GM18499 (cell line): ENCODE results near the gene SETBP1.
A peak's percentile ranks its signal among the peaks of the same experiment; 100 is the strongest.

Experiments used
- ATAC-seq: cut with Tn5 transposase; IDR thresholded peaks from one replicate; pipeline ENCODE4 v1.9.1; 2021; ENCODE audit warnings: moderate number of reproducible peaks; ENCODE audit not compliant: insufficient read depth, unreplicated experiment

The SETBP1 gene

GRCh38 chr18:44750774-44751173 lies 70.1 kb downstream of the SETBP1 start:
- no peak for ATAC-seq

- ATAC-seq = no peak
These were observed 73.9 kb downstream of the SETBP1 start for GRCh38 chr18:44754567-44754966.

GRCh38 chr18:44758861-44759631 lies 78.4 kb downstream of the SETBP1 start:
- peak; percentile 92 for ATAC-seq

- peak; percentile 39 for ATAC-seq
These were observed 79.2 kb downstream of the SETBP1 start for GRCh38 chr18:44759925-44760342.

GRCh38 chr18:44761812-44762211 lies 81.1 kb downstream of the SETBP1 start:
- no peak for ATAC-seq

GRCh38 chr18:44763327-44763726 lies 82.6 kb downstream of the SETBP1 start:
- ATAC-seq = no peak

- no peak for ATAC-seq
These were observed 84.2 kb downstream of the SETBP1 start for GRCh38 chr18:44764863-44765262.

GRCh38 chr18:44765456-44765855 lies 84.8 kb downstream of the SETBP1 start:
- no peak for ATAC-seq

GRCh38 chr18:44766450-44766849 lies 85.8 kb downstream of the SETBP1 start:
- ATAC-seq = no peak

GRCh38 chr18:44767807-44768206 lies 87.1 kb downstream of the SETBP1 start:
- no peak for ATAC-seq

- ATAC-seq = no peak
These were observed 90.0 kb downstream of the SETBP1 start for GRCh38 chr18:44770641-44771040.

GRCh38 chr18:44771572-44771955 lies 90.9 kb downstream of the SETBP1 start:
- ATAC-seq = no peak

- no peak for ATAC-seq
These were observed 91.5 kb downstream of the SETBP1 start for GRCh38 chr18:44771956-44772917.

- ATAC-seq = no peak
These were observed 93.0 kb downstream of the SETBP1 start for GRCh38 chr18:44773640-44774155.

GRCh38 chr18:44774191-44774590 lies 93.5 kb downstream of the SETBP1 start:
- no peak for ATAC-seq

- no peak for ATAC-seq
These were observed 96.9 kb downstream of the SETBP1 start for GRCh38 chr18:44777457-44778192.

- no peak for ATAC-seq
These were observed 98.1 kb downstream of the SETBP1 start for GRCh38 chr18:44778788-44779187.

GRCh38 chr18:44779753-44780292 lies 99.1 kb downstream of the SETBP1 start:
- ATAC-seq = no peak

GRCh38 chr18:44781886-44782285 lies 101.2 kb downstream of the SETBP1 start:
- no peak for ATAC-seq

GRCh38 chr18:44782617-44783016 lies 101.9 kb downstream of the SETBP1 start:
- ATAC-seq = no peak
